Measurements from ENCODE around the gene POLD1.

Gene POLD1

GRCh38 chr19:50434525-50434924, 50.4 kb downstream of the POLD1 start:
- peak overlapping the region; percentile 12 for H3K4me2 ChIP-seq (ENCODE audit: low read length, poor library complexity, severe bottlenecking)
- H3K36me3 ChIP-seq (ENCODE audit: control insufficient read depth in 1 of 2, insufficient read depth in 2 of 2, low read depth in 1 of 2, low read length in 2 of 2): peaks cover 0 to 8% of the 10 kb centered on the region in 2 experiments
- no peaks in the 10 kb centered on the region for H3K79me1 ChIP-seq (replicated peaks; ENCODE audit: low read length, poor library complexity, severe bottlenecking)
- H3K23ac ChIP-seq (ENCODE audit: low read length in 2 of 2): no peak overlapping the region
- H2BK120ac ChIP-seq (ENCODE audit: low read depth, low read length): no peak overlapping the region
- H2AFZ ChIP-seq (ENCODE audit: low read depth, low read length): no peak overlapping the region
- no peak overlapping the region for H2BK15ac ChIP-seq (ENCODE audit: low read depth, poor library complexity, severe bottlenecking)
- no peak overlapping the region for H3K14ac ChIP-seq (ENCODE audit: low read length in 2 of 2)
- H4K8ac ChIP-seq (ENCODE audit: low read length): no peak overlapping the region
- peaks cover 0 to 52% of the 10 kb centered on the region in 2 experiments for H3K27me3 ChIP-seq (ENCODE audit: control insufficient read depth in 1 of 2, insufficient read depth in 1 of 2, low read length in 2 of 2)
- no peak overlapping the region for H3K9ac ChIP-seq (ENCODE audit: low read length)
- peak overlapping the region; percentile 12 for H2BK5ac ChIP-seq (ENCODE audit: low read depth, low read length, poor library complexity, severe bottlenecking)
- no peak for DNase-seq
- H3K4me1 ChIP-seq (ENCODE audit: control insufficient read depth, insufficient read depth, low read depth, low read length): peaks cover 36% of the 10 kb centered on the region
- H3K9me3 ChIP-seq (ENCODE audit: control insufficient read depth, low read length): no peaks in the 10 kb centered on the region
- H4K91ac ChIP-seq (ENCODE audit: low read length): no peak overlapping the region
- no peak overlapping the region for H3K18ac ChIP-seq (ENCODE audit: low read depth in 1 of 2, low read length in 2 of 2)
- WGBS: 70% methylated on average over 11 of the region's 12 CpGs
- H2BK12ac ChIP-seq (ENCODE audit: low read length in 2 of 2): no peak overlapping the region
- H3K4me3 ChIP-seq (ENCODE audit: insufficient read depth in 1 of 2, low read depth in 1 of 2, low read length in 2 of 2): no peak overlapping the region
- H3K27ac ChIP-seq (ENCODE audit: low read length, poor library complexity, severe bottlenecking): peak overlapping the region; percentile 69
- H2AK5ac ChIP-seq (ENCODE audit: low read length, severe bottlenecking): peak overlapping the region; percentile 49
- H3K4ac ChIP-seq (ENCODE audit: low read depth in 1 of 2, low read length in 2 of 2): no peak overlapping the region

- no peak overlapping the region for H2AFZ ChIP-seq (ENCODE audit: low read depth, low read length)
- H2BK15ac ChIP-seq (ENCODE audit: low read depth, poor library complexity, severe bottlenecking): no peak overlapping the region
- DNase-seq: no peak
- H2BK12ac ChIP-seq (ENCODE audit: low read length in 2 of 2): no peak overlapping the region
- H3K36me3 ChIP-seq (ENCODE audit: control insufficient read depth in 1 of 2, insufficient read depth in 2 of 2, low read depth in 1 of 2, low read length in 2 of 2): peaks cover 0 to 8% of the 10 kb centered on the region in 2 experiments
- peaks cover 0 to 48% of the 10 kb centered on the region in 2 experiments for H3K27me3 ChIP-seq (ENCODE audit: control insufficient read depth in 1 of 2, insufficient read depth in 1 of 2, low read length in 2 of 2)
- WGBS: 92% methylated on average over 13 of the region's 17 CpGs
- no peak overlapping the region for H3K18ac ChIP-seq (ENCODE audit: low read depth in 1 of 2, low read length in 2 of 2)
- no peaks in the 10 kb centered on the region for H3K9me3 ChIP-seq (ENCODE audit: control insufficient read depth, low read length)
- H3K4me3 ChIP-seq (ENCODE audit: insufficient read depth in 1 of 2, low read depth in 1 of 2, low read length in 2 of 2): no peak overlapping the region
- no peak overlapping the region for H3K14ac ChIP-seq (ENCODE audit: low read length in 2 of 2)
- no peak overlapping the region for H2BK120ac ChIP-seq (ENCODE audit: low read depth, low read length)
- H3K9ac ChIP-seq (ENCODE audit: low read length): no peak overlapping the region
- peaks cover 36% of the 10 kb centered on the region for H3K4me1 ChIP-seq (ENCODE audit: control insufficient read depth, insufficient read depth, low read depth, low read length)
- peak overlapping the region; percentile 6 for H2AK5ac ChIP-seq (ENCODE audit: low read length, severe bottlenecking)
- H3K27ac ChIP-seq (ENCODE audit: low read length, poor library complexity, severe bottlenecking): no peak overlapping the region
- H3K79me1 ChIP-seq (replicated peaks; ENCODE audit: low read length, poor library complexity, severe bottlenecking): no peaks in the 10 kb centered on the region
- H4K8ac ChIP-seq (ENCODE audit: low read length): no peak overlapping the region
- H3K23ac ChIP-seq (ENCODE audit: low read length in 2 of 2): no peak overlapping the region
- H4K91ac ChIP-seq (ENCODE audit: low read length): no peak overlapping the region
- H2BK5ac ChIP-seq (ENCODE audit: low read depth, low read length, poor library complexity, severe bottlenecking): no peak overlapping the region
- no peak overlapping the region for H3K4me2 ChIP-seq (ENCODE audit: low read length, poor library complexity, severe bottlenecking)
- H3K4ac ChIP-seq (ENCODE audit: low read depth in 1 of 2, low read length in 2 of 2): no peak overlapping the region
These were observed 51.1 kb downstream of the POLD1 start for GRCh38 chr19:50435221-50435620.

- DNase-seq: no peak
- H4K91ac ChIP-seq (ENCODE audit: low read length): no peak overlapping the region
- WGBS: 88% methylated on average over 11 of the region's 12 CpGs
These were observed 51.5 kb downstream of the POLD1 start for GRCh38 chr19:50435627-50436026.

GRCh38 chr19:50437862-50438449, 53.8 kb downstream of the POLD1 start:
- Histone ChIP-seq H2AK5ac (ENCODE audit: low read length, severe bottlenecking) (no peak overlapping the region), H3K27me3 (ENCODE audit: control insufficient read depth in 1 of 2, insufficient read depth in 1 of 2, low read length in 2 of 2) (peaks cover 0 to 30% of the 10 kb centered on the region in 2 experiments), H3K9ac (ENCODE audit: low read length) (no peak overlapping the region), H3K14ac (ENCODE audit: low read length in 2 of 2) (no peak overlapping the region), H3K4ac (ENCODE audit: low read depth in 1 of 2, low read length in 2 of 2) (no peak overlapping the region), H4K91ac (ENCODE audit: low read length) (no peak overlapping the region), H3K27ac (ENCODE audit: low read length, poor library complexity, severe bottlenecking) (no peak overlapping the region), H2BK15ac (ENCODE audit: low read depth, poor library complexity, severe bottlenecking) (no peak overlapping the region), H2BK5ac (ENCODE audit: low read depth, low read length, poor library complexity, severe bottlenecking) (no peak overlapping the region), H3K36me3 (ENCODE audit: control insufficient read depth in 1 of 2, insufficient read depth in 2 of 2, low read depth in 1 of 2, low read length in 2 of 2) (peaks cover 0 to 8% of the 10 kb centered on the region in 2 experiments), H3K4me1 (ENCODE audit: control insufficient read depth, insufficient read depth, low read depth, low read length) (peaks cover 25% of the 10 kb centered on the region), H2BK12ac (ENCODE audit: low read length in 2 of 2) (no peak overlapping the region), H2AFZ (ENCODE audit: low read depth, low read length) (no peak overlapping the region), H3K4me3 (ENCODE audit: insufficient read depth in 1 of 2, low read depth in 1 of 2, low read length in 2 of 2) (no peak overlapping the region), H4K8ac (ENCODE audit: low read length) (no peak overlapping the region), H3K4me2 (ENCODE audit: low read length, poor library complexity, severe bottlenecking) (no peak overlapping the region), H3K9me3 (ENCODE audit: control insufficient read depth, low read length) (no peaks in the 10 kb centered on the region), H3K23ac (ENCODE audit: low read length in 2 of 2) (no peak overlapping the region), H3K18ac (ENCODE audit: low read depth in 1 of 2, low read length in 2 of 2) (no peak overlapping the region), H2BK120ac (ENCODE audit: low read depth, low read length) (no peak overlapping the region), H3K79me1 (replicated peaks; ENCODE audit: low read length, poor library complexity, severe bottlenecking) (no peaks in the 10 kb centered on the region)
- DNase-seq: no peak
- 85% methylated on average over 5 of the region's 5 CpGs for WGBS

More at GRCh38 chr19:50435627-50436026, 51.5 kb downstream of the POLD1 start:
- H3K4me1 ChIP-seq (ENCODE audit: control insufficient read depth, insufficient read depth, low read depth, low read length): peaks cover 36% of the 10 kb centered on the region
- H3K27ac ChIP-seq (ENCODE audit: low read length, poor library complexity, severe bottlenecking): no peak overlapping the region
- H3K9ac ChIP-seq (ENCODE audit: low read length): no peak overlapping the region
- no peak overlapping the region for H2AK5ac ChIP-seq (ENCODE audit: low read length, severe bottlenecking)
- H2BK5ac ChIP-seq (ENCODE audit: low read depth, low read length, poor library complexity, severe bottlenecking): no peak overlapping the region
- no peak overlapping the region for H3K4me3 ChIP-seq (ENCODE audit: insufficient read depth in 1 of 2, low read depth in 1 of 2, low read length in 2 of 2)
- no peak overlapping the region for H3K4ac ChIP-seq (ENCODE audit: low read depth in 1 of 2, low read length in 2 of 2)
- no peaks in the 10 kb centered on the region for H3K9me3 ChIP-seq (ENCODE audit: control insufficient read depth, low read length)
- no peak overlapping the region for H3K4me2 ChIP-seq (ENCODE audit: low read length, poor library complexity, severe bottlenecking)
- H3K79me1 ChIP-seq (replicated peaks; ENCODE audit: low read length, poor library complexity, severe bottlenecking): no peaks in the 10 kb centered on the region
- H2AFZ ChIP-seq (ENCODE audit: low read depth, low read length): no peak overlapping the region
- H2BK12ac ChIP-seq (ENCODE audit: low read length in 2 of 2): no peak overlapping the region
- no peak overlapping the region for H3K18ac ChIP-seq (ENCODE audit: low read depth in 1 of 2, low read length in 2 of 2)
- peaks cover 0 to 44% of the 10 kb centered on the region in 2 experiments for H3K27me3 ChIP-seq (ENCODE audit: control insufficient read depth in 1 of 2, insufficient read depth in 1 of 2, low read length in 2 of 2)
- no peak overlapping the region for H4K8ac ChIP-seq (ENCODE audit: low read length)
- H2BK120ac ChIP-seq (ENCODE audit: low read depth, low read length): no peak overlapping the region
- no peak overlapping the region for H3K14ac ChIP-seq (ENCODE audit: low read length in 2 of 2)
- H3K36me3 ChIP-seq (ENCODE audit: control insufficient read depth in 1 of 2, insufficient read depth in 2 of 2, low read depth in 1 of 2, low read length in 2 of 2): peaks cover 0 to 8% of the 10 kb centered on the region in 2 experiments
- no peak overlapping the region for H2BK15ac ChIP-seq (ENCODE audit: low read depth, poor library complexity, severe bottlenecking)
- no peak overlapping the region for H3K23ac ChIP-seq (ENCODE audit: low read length in 2 of 2)

Measured in mesenchymal stem cell (in vitro differentiated cells and primary cell).